ENCODE results near the gene VCAM1.
"Not testable (repeated sequence)": the region's sequence is repeated elsewhere in the genome, so short reads cannot be mapped to it uniquely, and the experiment has no call there.

Gene VCAM1

DNA sequence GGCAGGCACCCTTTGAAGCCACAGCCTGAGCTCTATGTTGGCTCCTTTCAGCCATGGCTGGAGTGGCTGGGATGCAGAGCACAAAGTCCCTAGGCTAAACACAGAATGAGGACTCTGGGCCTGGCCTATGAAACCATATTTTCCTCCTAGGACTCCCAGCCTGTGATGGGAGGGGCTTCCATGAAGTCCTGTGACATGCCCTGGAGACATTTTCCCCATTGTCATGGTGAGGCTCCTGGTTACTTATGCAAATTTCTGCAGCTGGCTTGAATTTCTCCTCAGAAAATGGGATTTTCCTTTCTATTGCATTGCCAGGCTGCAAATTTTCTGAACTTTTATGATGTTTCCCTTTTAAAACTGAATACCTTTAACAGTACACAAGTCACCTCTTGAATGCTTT lies 61.3 kb downstream of the VCAM1 start:
- no peak for DNase-seq (ENCODE audit: low spot score)

DNA sequence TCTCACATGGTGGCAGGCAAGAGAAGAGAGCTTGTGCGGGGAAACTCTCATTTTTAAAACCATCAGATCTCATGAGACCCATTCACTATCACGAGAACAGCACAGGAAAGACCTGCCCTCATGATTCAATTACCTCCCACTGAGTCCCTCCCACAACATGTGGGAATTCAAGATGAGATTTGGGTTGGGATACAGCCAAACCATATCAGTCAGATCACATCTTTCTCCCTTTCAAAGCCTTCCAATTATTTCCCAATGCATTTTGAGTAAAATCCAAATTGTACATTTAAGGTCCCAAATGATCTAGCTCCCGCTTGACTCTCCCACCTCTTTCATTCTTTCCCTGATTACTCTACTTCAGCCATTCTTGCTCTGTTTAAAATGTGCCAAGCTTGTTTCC lies 62.2 kb downstream of the VCAM1 start:
- not testable (repeated sequence) for DNase-seq (ENCODE audit: low spot score)

GRCh38 chr1:100782473-100783039 lies 63.0 kb downstream of the VCAM1 start:
- DNase-seq (ENCODE audit: low spot score): no peak

DNA sequence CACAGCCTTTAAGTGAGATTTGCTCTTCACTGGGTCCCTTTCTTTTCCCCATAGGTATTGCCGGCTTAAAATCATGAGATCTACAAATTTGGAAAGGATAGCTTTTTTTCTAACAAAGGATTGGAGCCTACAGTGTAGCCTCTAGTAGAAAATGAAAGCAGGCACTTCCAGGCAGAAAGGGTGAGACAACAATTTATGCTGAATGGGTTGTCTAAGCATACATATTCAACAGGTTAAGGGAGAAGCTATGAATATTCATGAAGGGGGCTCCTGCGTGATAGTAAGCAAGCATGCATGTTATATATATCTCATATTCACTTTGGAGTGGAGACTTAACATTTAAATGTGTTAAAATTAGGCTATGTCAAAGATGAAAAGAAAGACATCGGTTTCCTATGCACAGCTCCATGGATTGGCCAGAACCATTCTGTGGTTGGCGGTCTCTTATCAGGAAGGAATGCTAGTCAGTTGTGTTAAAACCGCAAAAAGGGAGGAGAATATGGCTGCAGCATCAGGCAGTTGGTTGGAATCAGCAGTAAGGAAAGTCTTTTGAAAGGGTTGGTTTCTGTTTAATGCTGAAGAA lies 66.0 kb downstream of the VCAM1 start:
- no peak for DNase-seq (ENCODE audit: low spot score)

DNA sequence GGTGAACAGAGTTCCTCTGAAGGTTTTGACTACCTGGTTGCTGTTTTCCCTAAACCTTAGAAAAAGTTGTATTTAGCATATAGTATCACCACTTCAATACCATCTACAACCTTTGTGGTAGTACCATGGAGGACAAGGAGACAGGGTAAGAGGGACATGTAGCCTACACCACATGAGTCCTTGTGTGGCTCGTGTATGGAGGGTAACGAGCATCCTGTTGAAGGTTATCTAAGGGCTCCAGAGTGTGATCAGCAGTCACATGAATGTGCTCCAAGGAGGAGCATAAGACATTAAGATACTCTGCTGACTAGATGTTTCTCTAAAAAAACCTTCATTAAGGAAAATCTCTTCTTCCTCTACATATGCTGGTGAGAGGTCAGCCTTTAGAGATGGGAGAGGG lies 67.3 kb downstream of the VCAM1 start:
- DNase-seq (ENCODE audit: low spot score): no peak
